Left cardiac atrium (tissue), 4 donors: Measurements from ENCODE around the gene USP6. TPM values are rescaled to one million over a fixed set of nuclear protein-coding genes. Genes with fewer than 3 reads are reported as not detected.
"Not testable (repeated sequence)": the region's sequence is repeated elsewhere in the genome, so short reads cannot be mapped to it uniquely, and the experiment has no call there.

Experiments
- ATAC-seq, 2 donors: fragments of 200-7000 bp; cut with Tn5 transposase; one replicate each; pipeline ENCODE4 v1.9.1; 2020; ENCODE audit warnings: mild to moderate bottlenecking in 2 of 2, moderate library complexity in 2 of 2
- DNase-seq: peaks from one replicate; pipeline ENCODE4 v3.0.0-alpha.2; 2020
- intact Hi-C, 2 donors: fragments of 100-400 bp; cut with DNase I; formaldehyde crosslinking; loops; one replicate each; pipeline versions ENCODE4 v1.14.1 to v1.15.1; 2022 to 2023
- total RNA-seq, 2 donors: library from RNA; stranded (reverse); fragmentation: NEBNext Ultra II Directional; extraction: Animal tissue kit (Norgen Biotek cat#: 25700); gene quantifications; one replicate each; pipeline ENCODE4 v1.2.1, GENCODE V29; 2021
- donor health status: DM: no; HTN: yes; CAD: no.
- donor health status: DM: no; HTN: yes; CAD: no; lungs with severe emphysema.
- donor health status: DM: yes; HTN: yes; CAD: no.
- donor health status: Dilated cardiomyopathy.

Gene USP6
- total RNA-seq, 2 donors from 2014 or later: 0.06 to 0.16 TPM

GRCh38 chr17:5219536-5219935 lies 103.7 kb downstream of the USP6 start:
- intact Hi-C loops: no loop called here
- ATAC-seq (no peak), DNase-seq (no peak)

- DNase-seq: no peak
- intact Hi-C loops: no loop called here
- ATAC-seq: no peak
Observed at GRCh38 chr17:5220074-5220473, 104.2 kb downstream of the USP6 start.

- DNase-seq, ATAC-seq, intact Hi-C loops: not testable (repeated sequence)
Observed at GRCh38 chr17:5221912-5222311, 106.1 kb downstream of the USP6 start.

Other genes with a start within 250 kb of the USP6 start
- gene C17orf107, start 216.5 kb upstream of the USP6 start, total RNA-seq: 1 to 10 TPM; 1.3 to 2.3 TPM
- gene CHRNE, start 212.9 kb upstream of the USP6 start, total RNA-seq: 100 to 1,000 TPM in 1 of 2 donors, 10 to 100 TPM in 1; 36.8 to 118 TPM
- gene GP1BA, start 183.8 kb upstream of the USP6 start, total RNA-seq: under 1 TPM; 0.13 to 0.15 TPM
- gene SLC25A11, start 176.0 kb upstream of the USP6 start, total RNA-seq: 100 to 1,000 TPM; 166 to 175 TPM
- 10 to 100 TPM; 76.2 to 95.6 TPM for gene RNF167, start 175.8 kb upstream of the USP6 start, total RNA-seq
- 100 to 1,000 TPM; 254 to 303 TPM for gene PFN1, start 167.5 kb upstream of the USP6 start, total RNA-seq
- gene ENO3, start 164.9 kb upstream of the USP6 start, total RNA-seq: 100 to 1,000 TPM; 149 to 228 TPM
- gene SPAG7, start 148.2 kb upstream of the USP6 start, total RNA-seq: 100 to 1,000 TPM; 113 to 128 TPM
- gene CAMTA2, start 128.4 kb upstream of the USP6 start, total RNA-seq: 10 to 100 TPM; 35.5 to 46.1 TPM
- gene INCA1, start 118.5 kb upstream of the USP6 start, total RNA-seq: 1 to 10 TPM; 1.8 to 2.6 TPM
- 100 to 1,000 TPM; 405 to 447 TPM for gene KIF1C, start 118.1 kb upstream of the USP6 start, total RNA-seq
- gene SLC52A1, start 80.6 kb upstream of the USP6 start, total RNA-seq: under 1 TPM in 1 of 2 donors, not detected in 1; 0.10 TPM
- 10 to 100 TPM in 1 of 2 donors, 1 to 10 TPM in 1; 8.6 to 12.5 TPM for gene ZFP3, start 37.6 kb upstream of the USP6 start, total RNA-seq
- gene ZNF232, start 4.2 kb upstream of the USP6 start, total RNA-seq: 1 to 10 TPM; 5.1 to 5.7 TPM
- gene ZNF594, start 75.8 kb downstream of the USP6 start, total RNA-seq: 1 to 10 TPM; 5.7 to 6.9 TPM
- gene SCIMP, start 118.8 kb downstream of the USP6 start, total RNA-seq: 1 to 10 TPM; 3.1 TPM
- 10 to 100 TPM; 43.1 to 50.5 TPM for gene RABEP1, start 166.3 kb downstream of the USP6 start, total RNA-seq